Astrocyte (in vitro differentiated cells and primary cell): Measurements from ENCODE around the gene FBN2. TPM values are rescaled to one million over a fixed set of nuclear protein-coding genes. Genes with fewer than 3 reads are reported as not detected.

Experiments used
- DNase-seq: peaks from one replicate; pipeline ENCODE4 v3.0.0-alpha.2; 2010; ENCODE audit warnings: low read depth
- FAIRE-seq: peaks from 2 replicates; lab custom pipeline; 2011; peaks lifted over from hg19 to GRCh38; lab: Jason Lieb, UNC
- H2AFZ ChIP-seq: 2 replicates; pipeline ENCODE4 v1.6.0; 2012; ENCODE audit warnings: low read depth, low read length, inconsistent platforms
- H3K27ac ChIP-seq: 2 replicates; pipeline ENCODE4 v1.5.1; 2011; ENCODE audit warnings: low read depth, low read length, inconsistent platforms
- H3K27me3 ChIP-seq: 2 replicates; pipeline ENCODE4 v1.6.0; 2011; ENCODE audit warnings: low read length, inconsistent platforms; ENCODE audit not compliant: insufficient read depth
- H3K36me3 ChIP-seq: 2 replicates; pipeline ENCODE4 v1.5.1; 2011; ENCODE audit warnings: low read length, inconsistent platforms; ENCODE audit not compliant: insufficient read depth
- H3K4me1 ChIP-seq: 2 replicates; pipeline ENCODE4 v1.5.1; 2011; ENCODE audit warnings: low read length, inconsistent platforms; ENCODE audit not compliant: insufficient read depth
- H3K4me2 ChIP-seq: 2 replicates; pipeline ENCODE4 v1.6.0; 2012; ENCODE audit warnings: low read length, inconsistent platforms
- H3K4me3 ChIP-seq: 2 replicates; pipeline ENCODE4 v1.5.1; 2011; ENCODE audit warnings: low read depth, mild to moderate bottlenecking, low read length, inconsistent platforms; ENCODE audit not compliant: insufficient read depth
- H3K79me2 ChIP-seq: 2 replicates; pipeline ENCODE4 v1.6.0; 2012; ENCODE audit warnings: mild to moderate bottlenecking, low read length, inconsistent platforms; ENCODE audit not compliant: insufficient read depth
- H3K9ac ChIP-seq: 2 replicates; pipeline ENCODE4 v1.6.0; 2012; ENCODE audit warnings: mild to moderate bottlenecking, low read length, inconsistent platforms
- H3K9me3 ChIP-seq: 2 replicates; pipeline ENCODE4 v1.5.1; 2012; ENCODE audit warnings: low read depth, mild to moderate bottlenecking, low read length, inconsistent platforms; ENCODE audit not compliant: insufficient read depth
- H4K20me1 ChIP-seq: 2 replicates; pipeline ENCODE4 v1.6.0; 2012; ENCODE audit warnings: low read length, inconsistent platforms; ENCODE audit not compliant: insufficient read depth
- H3K27ac Mint-ChIP-seq: one replicate; pipeline ENCODE4 v1.8.0; 2021; ENCODE audit warnings: mild to moderate bottlenecking, mixed read lengths; ENCODE audit not compliant: unreplicated experiment
- H3K27me3 Mint-ChIP-seq: one replicate; pipeline ENCODE4 v1.8.0; 2021; ENCODE audit warnings: low read depth, mixed read lengths; ENCODE audit not compliant: unreplicated experiment
- H3K36me3 Mint-ChIP-seq: one replicate; pipeline ENCODE4 v1.8.0; 2021; ENCODE audit warnings: low read depth, mixed read lengths; ENCODE audit not compliant: unreplicated experiment
- H3K4me1 Mint-ChIP-seq: one replicate; pipeline ENCODE4 v1.8.0; 2021; ENCODE audit warnings: low read depth, mixed read lengths; ENCODE audit not compliant: unreplicated experiment
- H3K4me3 Mint-ChIP-seq: one replicate; pipeline ENCODE4 v1.8.0; 2021; ENCODE audit warnings: mild to moderate bottlenecking, moderate library complexity, mixed read lengths; ENCODE audit not compliant: unreplicated experiment
- H3K9me3 Mint-ChIP-seq: one replicate; pipeline ENCODE4 v1.8.0; 2021; ENCODE audit warnings: mild to moderate bottlenecking, mixed read lengths; ENCODE audit not compliant: unreplicated experiment
- CTCF ChIP-seq: IDR thresholded peaks from 2 replicates; pipeline ENCODE4 v1.5.1; 2011; ENCODE audit warnings: low read depth, mild to moderate bottlenecking, inconsistent platforms, low read length, moderate library complexity; ENCODE audit not compliant: insufficient read depth
- EZH2 ChIP-seq: IDR thresholded peaks from 2 replicates; pipeline ENCODE4 v1.6.1; 2012; ENCODE audit warnings: mild to moderate bottlenecking, low read length, inconsistent platforms; ENCODE audit not compliant: insufficient read depth
- total RNA-seq: library from RNA; stranded (reverse); gene quantifications from 2 replicates; pipeline ENCODE4 v1.2.1, GENCODE V29; 2021

The FBN2 gene
- total RNA-seq, 1 donor from 2014 or later, result 176 TPM

- no peaks in the 10 kb centered on the region for H3K36me3 ChIP-seq
- no peak overlapping the region for H3K27ac Mint-ChIP-seq
- DNase-seq (peak; percentile 10), FAIRE-seq (no peak)
- no peaks in the 10 kb centered on the region for H3K9me3 ChIP-seq
- no peak overlapping the region for H3K4me2 ChIP-seq
- H3K27me3 ChIP-seq, result no peaks in the 10 kb centered on the region
- H3K9me3 Mint-ChIP-seq, result no peaks in the 10 kb centered on the region
- no peaks in the 10 kb centered on the region for H3K36me3 Mint-ChIP-seq
- no peak overlapping the region for H3K4me3 Mint-ChIP-seq
- TF ChIP-seq CTCF, result no peak
- TF ChIP-seq EZH2, result no peak
- H3K4me3 ChIP-seq, result no peak overlapping the region
- H2AFZ ChIP-seq, result no peak overlapping the region
- H3K27ac ChIP-seq, result no peak overlapping the region
- peaks cover 2% of the 10 kb centered on the region for H3K27me3 Mint-ChIP-seq
- no peaks in the 10 kb centered on the region for H3K4me1 ChIP-seq
- no peaks in the 10 kb centered on the region for H3K79me2 ChIP-seq
- H3K9ac ChIP-seq, result no peak overlapping the region
- no peaks in the 10 kb centered on the region for H3K4me1 Mint-ChIP-seq
- no peaks in the 10 kb centered on the region for H4K20me1 ChIP-seq
Observed at GRCh38 chr5:128241051-128241695, 296.9 kb downstream of the FBN2 start.

- no peak overlapping the region for H3K4me2 ChIP-seq
- no peak overlapping the region for H3K27ac ChIP-seq
- no peaks in the 10 kb centered on the region for H3K79me2 ChIP-seq
- no peaks in the 10 kb centered on the region for H3K9me3 ChIP-seq
- Mint-ChIP-seq H3K4me1 (no peaks in the 10 kb centered on the region), H3K27ac (no peak overlapping the region), H3K36me3 (no peaks in the 10 kb centered on the region), H3K27me3 (peaks cover 2% of the 10 kb centered on the region), H3K9me3 (peaks cover 3% of the 10 kb centered on the region), H3K4me3 (no peak overlapping the region)
- no peaks in the 10 kb centered on the region for H3K27me3 ChIP-seq
- no peak overlapping the region for H2AFZ ChIP-seq
- no peak overlapping the region for H3K4me3 ChIP-seq
- H3K36me3 ChIP-seq, result no peaks in the 10 kb centered on the region
- TF ChIP-seq EZH2, result no peak
- TF ChIP-seq CTCF, result no peak
- H3K9ac ChIP-seq, result no peak overlapping the region
- no peaks in the 10 kb centered on the region for H3K4me1 ChIP-seq
- H4K20me1 ChIP-seq, result no peaks in the 10 kb centered on the region
- peak; percentile 83 for DNase-seq
- no peak for FAIRE-seq
Observed at GRCh38 chr5:128237546-128237945, 300.5 kb downstream of the FBN2 start.

- Histone ChIP-seq H3K9me3 (no peaks in the 10 kb centered on the region), H3K79me2 (no peaks in the 10 kb centered on the region), H3K27me3 (no peaks in the 10 kb centered on the region), H4K20me1 (no peaks in the 10 kb centered on the region), H3K27ac (no peak overlapping the region), H3K9ac (no peak overlapping the region), H3K36me3 (no peaks in the 10 kb centered on the region), H3K4me3 (no peak overlapping the region), H3K4me1 (no peaks in the 10 kb centered on the region), H2AFZ (no peak overlapping the region), H3K4me2 (no peak overlapping the region)
- no peak for FAIRE-seq
- Mint-ChIP-seq H3K27me3 (peaks cover 2% of the 10 kb centered on the region), H3K4me3 (no peak overlapping the region), H3K9me3 (peaks cover 3% of the 10 kb centered on the region), H3K36me3 (no peaks in the 10 kb centered on the region), H3K4me1 (no peaks in the 10 kb centered on the region), H3K27ac (no peak overlapping the region)
- TF ChIP-seq EZH2, result no peak
- TF ChIP-seq CTCF, result no peak
- DNase-seq, result no peak
Observed at GRCh38 chr5:128237000-128237399, 301.0 kb downstream of the FBN2 start.
